Immature natural killer cell (primary cell): ENCODE results near the gene C11orf98. TPM values are rescaled to one million over a fixed set of nuclear protein-coding genes. Genes with fewer than 3 reads are reported as not detected.
"Not testable (repeated sequence)": the region's sequence is repeated elsewhere in the genome, so short reads cannot be mapped to it uniquely, and the experiment has no call there.

Source experiments
- DNase-seq, 3 donors: peaks; one replicate each; pipeline ENCODE4 v3.0.0; 2022; ENCODE audit warnings: mixed read lengths in 1 of 3
- H3K27ac Mint-ChIP-seq, 6 donors: one replicate each; pipeline ENCODE4 v1.8.0; 2020; ENCODE audit warnings: mixed read lengths in 6 of 6, mild to moderate bottlenecking in 5 of 6, inconsistent platforms in 4 of 6, moderate library complexity in 3 of 6
- H3K27me3 Mint-ChIP-seq, 3 donors: one replicate each; pipeline ENCODE4 v1.8.0; 2020 to 2021; ENCODE audit warnings: low read depth in 3 of 3, mild to moderate bottlenecking in 3 of 3, mixed read lengths in 3 of 3, moderate library complexity in 3 of 3, inconsistent platforms in 1 of 3
- H3K36me3 Mint-ChIP-seq, 3 donors: one replicate each; pipeline ENCODE4 v1.8.0; 2020; ENCODE audit warnings: mixed read lengths in 3 of 3, inconsistent platforms in 2 of 3, mild to moderate bottlenecking in 2 of 3
- H3K4me1 Mint-ChIP-seq, 2 donors: one replicate each; pipeline ENCODE4 v1.8.0; 2020; ENCODE audit warnings: inconsistent platforms in 2 of 2, mild to moderate bottlenecking in 2 of 2, mixed read lengths in 2 of 2, moderate library complexity in 1 of 2
- H3K4me3 Mint-ChIP-seq, 5 donors: one replicate each; pipeline ENCODE4 v1.8.0; 2020; ENCODE audit warnings: mild to moderate bottlenecking in 5 of 5, mixed read lengths in 5 of 5, inconsistent platforms in 3 of 5, moderate library complexity in 3 of 5
- H3K9me3 Mint-ChIP-seq, 6 donors: one replicate each; pipeline ENCODE4 v1.8.0; 2020; ENCODE audit warnings: mild to moderate bottlenecking in 6 of 6, mixed read lengths in 6 of 6, inconsistent platforms in 4 of 6, moderate library complexity in 3 of 6
- polyA plus RNA-seq, 3 donors: library from polyadenylated mRNA; unstranded; fragments of 300-500 nt; fragmentation: Illumina TruSeq; gene quantifications; one replicate each; pipeline ENCODE4 v1.2.3, GENCODE V29; 2021

C11orf98 gene
- polyA plus RNA-seq, 3 donors from 2014 or later: 125 to 152 (median 136) TPM

- H3K27ac Mint-ChIP-seq: peak overlapping the region; percentile 88 to 98 (median 94)
- DNase-seq: no peak
- peaks cover 41 to 50% of the 10 kb centered on the region in 2 donors for H3K4me1 Mint-ChIP-seq
- H3K36me3 Mint-ChIP-seq: peaks cover 8 to 13% (median 10%) of the 10 kb centered on the region in 3 donors
- no peaks in the 10 kb centered on the region for H3K9me3 Mint-ChIP-seq
- peak overlapping the region; percentile 81 to 97 (median 94) for H3K4me3 Mint-ChIP-seq
- peaks cover 9 to 12% (median 12%) of the 10 kb centered on the region in 3 donors for H3K27me3 Mint-ChIP-seq
Measured at GRCh38 chr11:62677156-62677555, 12.1 kb upstream of the C11orf98 start.

- H3K36me3 Mint-ChIP-seq: peaks cover 8 to 13% (median 10%) of the 10 kb centered on the region in 3 donors
- peak overlapping the region in 5 of 6 donors; percentile 88 to 98 (median 94) for H3K27ac Mint-ChIP-seq
- H3K4me1 Mint-ChIP-seq: peaks cover 44 to 55% of the 10 kb centered on the region in 2 donors
- peak overlapping the region in 4 of 5 donors; percentile 81 to 97 (median 94) for H3K4me3 Mint-ChIP-seq
- H3K27me3 Mint-ChIP-seq: peaks cover 12 to 14% (median 12%) of the 10 kb centered on the region in 3 donors
- no peaks in the 10 kb centered on the region for H3K9me3 Mint-ChIP-seq
- DNase-seq: no peak
Measured at GRCh38 chr11:62676698-62677097, 11.7 kb upstream of the C11orf98 start.

GRCh38 chr11:62675415-62675814, 10.4 kb upstream of the C11orf98 start:
- H3K9me3 Mint-ChIP-seq, DNase-seq, H3K4me3 Mint-ChIP-seq: not testable (repeated sequence)
- Mint-ChIP-seq H3K4me1 (peaks cover 54 to 59% of the 10 kb centered on the region in 2 donors), H3K27me3 (peaks cover 14 to 20% (median 17%) of the 10 kb centered on the region in 3 donors), H3K27ac (peak overlapping the region in 1 of 6 donors; percentile 41), H3K36me3 (peaks cover 8 to 13% (median 10%) of the 10 kb centered on the region in 3 donors)

GRCh38 chr11:62673196-62673525, 8.2 kb upstream of the C11orf98 start:
- H3K4me3 Mint-ChIP-seq: peak overlapping the region in 4 of 5 donors; percentile 27 to 100 (median 98)

GRCh38 chr11:62671608-62672389, 6.8 kb upstream of the C11orf98 start, which contains the start of the genes LBHD1 and UQCC3:
Gene LBHD1, minus strand, starts transcription at chr11:62672267. Its CDS starts 2,236 bp downstream, at chr11:62670031.
Gene UQCC3, plus strand, starts transcription at chr11:62671673. Its CDS starts 73 bp downstream, at chr11:62671746.
- no peaks in the 10 kb centered on the region for H3K9me3 Mint-ChIP-seq
- peak within 1 kb of the TSS; percentile 92 to 98 (median 96) for H3K27ac Mint-ChIP-seq
- H3K36me3 Mint-ChIP-seq: peaks cover 4 to 7% (median 4%) of the 10 kb centered on the region in 3 donors
- peak within 1 kb of the TSS; percentile 97 to 100 (median 100) for H3K4me3 Mint-ChIP-seq
- H3K4me1 Mint-ChIP-seq: peaks cover 43 to 51% of the 10 kb centered on the region in 2 donors
- peak; percentile 70 to 86 (median 83) for DNase-seq
- peaks cover 3 to 12% (median 11%) of the 10 kb centered on the region in 3 donors for H3K27me3 Mint-ChIP-seq

More at GRCh38 chr11:62673196-62673525, 8.2 kb upstream of the C11orf98 start:
- peak overlapping the region; percentile 26 to 98 (median 94) for H3K27ac Mint-ChIP-seq
- H3K36me3 Mint-ChIP-seq: peaks cover 8 to 13% (median 10%) of the 10 kb centered on the region in 3 donors
- peaks cover 52 to 57% of the 10 kb centered on the region in 2 donors for H3K4me1 Mint-ChIP-seq
- peaks cover 5 to 12% (median 11%) of the 10 kb centered on the region in 3 donors for H3K27me3 Mint-ChIP-seq
- DNase-seq: no peak
- no peaks in the 10 kb centered on the region for H3K9me3 Mint-ChIP-seq

GRCh38 chr11:62671236-62671607, 6.2 kb upstream of the C11orf98 start:
- Mint-ChIP-seq H3K9me3 (no peaks in the 10 kb centered on the region), H3K27me3 (peaks cover 3 to 15% (median 13%) of the 10 kb centered on the region in 3 donors), H3K4me1 (peaks cover 45 to 51% of the 10 kb centered on the region in 2 donors), H3K4me3 (peak overlapping the region; percentile 97 to 100 (median 100)), H3K27ac (peak overlapping the region; percentile 92 to 98 (median 96)), H3K36me3 (peaks cover 4 to 5% (median 4%) of the 10 kb centered on the region in 3 donors)
- DNase-seq: no peak

- Mint-ChIP-seq H3K27me3 (peaks cover 9 to 23% (median 23%) of the 10 kb centered on the region in 3 donors), H3K4me3 (peak overlapping the region; percentile 97 to 100 (median 100)), H3K36me3 (peaks cover under 1% of the 10 kb centered on the region in 3 donors), H3K27ac (peak overlapping the region in 5 of 6 donors; percentile 46 to 92 (median 76)), H3K4me1 (peaks cover 52 to 58% of the 10 kb centered on the region in 2 donors), H3K9me3 (no peaks in the 10 kb centered on the region)
- DNase-seq: no peak
Measured at GRCh38 chr11:62669420-62670161, 4.6 kb upstream of the C11orf98 start.

- peak overlapping the region in 2 of 5 donors; percentile 12 to 72 for H3K4me3 Mint-ChIP-seq
Measured at GRCh38 chr11:62667460-62667859, 2.5 kb upstream of the C11orf98 start.

GRCh38 chr11:62666259-62666926, 1.4 kb upstream of the C11orf98 start:
- H3K36me3 Mint-ChIP-seq: peaks cover 3 to 9% (median 3%) of the 10 kb centered on the region in 3 donors
- H3K9me3 Mint-ChIP-seq: no peaks in the 10 kb centered on the region
- DNase-seq: no peak
- H3K4me3 Mint-ChIP-seq: peak overlapping the region; percentile 62 to 95 (median 90)
- H3K4me1 Mint-ChIP-seq: peaks cover 46 to 65% of the 10 kb centered on the region in 2 donors
- H3K27ac Mint-ChIP-seq: peak overlapping the region in 4 of 6 donors; percentile 66 to 94 (median 90)
- peaks cover 10 to 15% (median 14%) of the 10 kb centered on the region in 3 donors for H3K27me3 Mint-ChIP-seq

More at GRCh38 chr11:62667460-62667859, 2.5 kb upstream of the C11orf98 start:
- H3K4me1 Mint-ChIP-seq: peaks cover 55 to 74% of the 10 kb centered on the region in 2 donors
- peaks cover 11 to 23% (median 22%) of the 10 kb centered on the region in 3 donors for H3K27me3 Mint-ChIP-seq
- H3K9me3 Mint-ChIP-seq: no peaks in the 10 kb centered on the region
- peaks cover 3 to 9% (median 3%) of the 10 kb centered on the region in 3 donors for H3K36me3 Mint-ChIP-seq
- DNase-seq: no peak
- peak overlapping the region in 2 of 6 donors; percentile 40 to 55 for H3K27ac Mint-ChIP-seq

GRCh38 chr11:62665599-62666258, 719 bp upstream of the C11orf98 start:
- Mint-ChIP-seq H3K4me3 (peak overlapping the region; percentile 90 to 95 (median 91)), H3K36me3 (peaks cover 3 to 9% (median 3%) of the 10 kb centered on the region in 3 donors), H3K4me1 (peaks cover 39 to 59% of the 10 kb centered on the region in 2 donors), H3K27me3 (peaks cover 8 to 12% (median 11%) of the 10 kb centered on the region in 3 donors), H3K9me3 (no peaks in the 10 kb centered on the region), H3K27ac (peak overlapping the region; percentile 86 to 95 (median 93))
- DNase-seq: peak; percentile 43 to 65 (median 57)

- peaks cover 3 to 9% (median 3%) of the 10 kb centered on the region in 3 donors for H3K36me3 Mint-ChIP-seq
- H3K27ac Mint-ChIP-seq: peak overlapping the region; percentile 86 to 95 (median 93)
- peak overlapping the region; percentile 90 to 95 (median 91) for H3K4me3 Mint-ChIP-seq
- H3K9me3 Mint-ChIP-seq: no peaks in the 10 kb centered on the region
- peaks cover 29 to 51% of the 10 kb centered on the region in 2 donors for H3K4me1 Mint-ChIP-seq
- H3K27me3 Mint-ChIP-seq: peaks cover 8 to 12% (median 11%) of the 10 kb centered on the region in 3 donors
- DNase-seq: no peak
Measured at GRCh38 chr11:62664405-62665074, 470 bp downstream of the C11orf98 start.
